Upper lobe of left lung (tissue), 4 donors: ENCODE measurements around the gene GSTM4.

ENCODE experiments used
- POLR2A ChIP-seq, 4 donors: fragments of 450-650 bp; IDR thresholded peaks; one replicate each; pipeline ENCODE4 v1.5.1; 2016 to 2017; ENCODE audit warnings: antibody characterized with exemption in 4 of 4, mild to moderate bottlenecking in 2 of 4
- POLR2AphosphoS5 ChIP-seq, 2 donors: sonication (generic); formaldehyde crosslinking; IDR thresholded peaks; one replicate each; pipeline ENCODE4 v1.5.1; 2017; ENCODE audit warnings: antibody characterized with exemption in 2 of 2
- TF ChIP-seq, protein P1 (sequence below), 6 experiments: fragments of 450-650 bp in 4 of 6; fragments of 200-600 bp in 2 of 6; sonication (generic) in 2 of 6; IDR thresholded peaks; one replicate each; pipeline ENCODE4 v1.5.1; 2016 to 2019; ENCODE audit warnings: antibody characterized with exemption in 6 of 6

DNA sequence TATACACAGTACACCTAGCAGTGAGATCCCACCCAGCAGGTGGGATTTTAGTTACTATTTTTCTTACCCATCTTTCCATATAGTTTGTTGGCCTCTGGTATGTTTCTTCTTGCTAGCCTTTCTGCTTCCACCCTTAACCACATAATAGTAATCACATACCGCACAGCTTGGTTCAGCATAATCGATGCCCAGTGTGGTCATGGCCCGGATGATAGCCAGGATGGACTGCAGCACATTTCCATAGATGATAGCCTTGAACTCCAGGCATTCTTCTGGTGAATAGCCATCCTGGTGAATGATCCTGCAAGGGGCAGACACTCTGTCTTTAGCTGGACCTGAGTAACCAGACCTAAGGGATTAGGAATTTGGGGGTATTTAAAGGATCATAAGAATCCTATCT is 46.0 kb upstream of the GSTM4 start:
- TF ChIP-seq, protein P1, sequence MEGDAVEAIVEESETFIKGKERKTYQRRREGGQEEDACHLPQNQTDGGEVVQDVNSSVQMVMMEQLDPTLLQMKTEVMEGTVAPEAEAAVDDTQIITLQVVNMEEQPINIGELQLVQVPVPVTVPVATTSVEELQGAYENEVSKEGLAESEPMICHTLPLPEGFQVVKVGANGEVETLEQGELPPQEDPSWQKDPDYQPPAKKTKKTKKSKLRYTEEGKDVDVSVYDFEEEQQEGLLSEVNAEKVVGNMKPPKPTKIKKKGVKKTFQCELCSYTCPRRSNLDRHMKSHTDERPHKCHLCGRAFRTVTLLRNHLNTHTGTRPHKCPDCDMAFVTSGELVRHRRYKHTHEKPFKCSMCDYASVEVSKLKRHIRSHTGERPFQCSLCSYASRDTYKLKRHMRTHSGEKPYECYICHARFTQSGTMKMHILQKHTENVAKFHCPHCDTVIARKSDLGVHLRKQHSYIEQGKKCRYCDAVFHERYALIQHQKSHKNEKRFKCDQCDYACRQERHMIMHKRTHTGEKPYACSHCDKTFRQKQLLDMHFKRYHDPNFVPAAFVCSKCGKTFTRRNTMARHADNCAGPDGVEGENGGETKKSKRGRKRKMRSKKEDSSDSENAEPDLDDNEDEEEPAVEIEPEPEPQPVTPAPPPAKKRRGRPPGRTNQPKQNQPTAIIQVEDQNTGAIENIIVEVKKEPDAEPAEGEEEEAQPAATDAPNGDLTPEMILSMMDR (IDR thresholded peaks at IDR 0.05), result no peak
- TF ChIP-seq POLR2A (IDR thresholded peaks at IDR 0.05) (no peak), POLR2AphosphoS5 (IDR thresholded peaks at IDR 0.05) (no peak)
